Measurements from ENCODE around the gene STBD1.
"Not testable (repeated sequence)": the region's sequence is repeated elsewhere in the genome, so short reads cannot be mapped to it uniquely, and the experiment has no call there.

Gene STBD1

GRCh38 chr4:76287811-76288210 is 18.7 kb upstream of the STBD1 start:
- DNase-seq: not testable (repeated sequence)

DNA sequence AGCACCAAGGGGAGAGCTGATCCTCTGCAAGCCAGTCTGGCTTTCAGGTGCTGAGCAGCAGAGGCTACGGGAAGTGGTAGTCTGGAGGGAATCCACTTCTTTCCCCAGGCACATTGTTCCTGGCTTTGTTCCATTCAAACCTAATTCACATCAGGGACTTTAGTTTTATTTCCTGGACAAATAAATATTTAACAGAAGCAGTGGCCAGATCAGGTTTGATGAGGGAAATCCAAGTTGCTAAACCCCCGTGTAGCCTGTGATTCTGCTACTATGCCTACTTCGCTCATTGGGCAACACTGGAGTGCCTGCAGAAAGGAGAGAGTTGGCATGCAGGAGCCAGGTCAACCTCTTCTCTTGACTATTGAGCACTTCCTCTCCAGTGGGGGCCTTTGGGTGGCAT is 13.8 kb upstream of the STBD1 start:
- no peak for DNase-seq

DNA sequence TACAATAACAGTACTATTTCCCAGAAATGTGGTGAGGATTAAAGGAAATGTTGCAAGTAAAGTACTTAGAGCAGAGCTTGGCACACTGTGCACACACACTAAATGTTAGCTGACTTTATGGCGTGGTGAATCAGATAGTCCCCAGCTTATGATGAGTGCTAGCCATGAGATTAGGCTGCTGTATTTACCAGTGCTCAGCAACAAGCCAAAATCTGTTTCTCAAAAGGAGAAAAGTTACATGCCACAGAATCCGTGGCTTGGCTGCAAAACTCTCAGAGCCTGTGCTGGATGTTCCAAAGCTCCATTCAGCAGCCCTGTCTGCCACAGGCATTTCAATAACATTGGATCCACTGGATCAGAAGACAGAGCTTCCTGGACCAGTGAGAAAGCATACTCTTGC is 12.8 kb upstream of the STBD1 start:
- DNase-seq: no peak

DNA sequence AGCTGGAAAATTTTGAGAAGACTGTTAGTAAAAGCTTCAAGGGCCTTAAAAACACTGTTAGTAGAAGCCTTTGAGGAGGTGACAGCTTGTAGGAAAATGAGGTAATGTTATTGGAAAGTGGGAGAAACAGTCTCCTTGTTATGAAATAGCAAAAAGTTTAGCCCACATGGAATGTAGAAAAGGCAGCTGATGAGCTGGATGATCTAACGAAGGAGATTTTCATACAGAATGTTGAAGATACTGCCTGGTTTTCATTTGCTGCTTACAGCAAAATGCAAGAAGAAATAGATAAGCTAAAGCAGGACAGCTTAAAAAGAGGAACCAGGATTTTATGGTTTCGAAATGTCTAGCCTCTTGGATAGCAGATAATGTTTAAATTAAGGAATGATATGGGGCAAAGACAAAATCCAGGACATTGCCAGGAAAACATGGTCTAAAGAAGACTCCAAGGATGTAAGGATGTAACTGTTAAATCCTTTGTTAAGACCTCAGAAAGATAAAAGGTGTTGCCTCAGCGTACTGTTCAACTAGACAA is 10.2 kb upstream of the STBD1 start:
- DNase-seq: no peak

GRCh38 chr4:76298227-76298626 is 8.3 kb upstream of the STBD1 start:
- DNase-seq: no peak

- no peak for DNase-seq
Observed at GRCh38 chr4:76300012-76300411, 6.5 kb upstream of the STBD1 start.

DNA sequence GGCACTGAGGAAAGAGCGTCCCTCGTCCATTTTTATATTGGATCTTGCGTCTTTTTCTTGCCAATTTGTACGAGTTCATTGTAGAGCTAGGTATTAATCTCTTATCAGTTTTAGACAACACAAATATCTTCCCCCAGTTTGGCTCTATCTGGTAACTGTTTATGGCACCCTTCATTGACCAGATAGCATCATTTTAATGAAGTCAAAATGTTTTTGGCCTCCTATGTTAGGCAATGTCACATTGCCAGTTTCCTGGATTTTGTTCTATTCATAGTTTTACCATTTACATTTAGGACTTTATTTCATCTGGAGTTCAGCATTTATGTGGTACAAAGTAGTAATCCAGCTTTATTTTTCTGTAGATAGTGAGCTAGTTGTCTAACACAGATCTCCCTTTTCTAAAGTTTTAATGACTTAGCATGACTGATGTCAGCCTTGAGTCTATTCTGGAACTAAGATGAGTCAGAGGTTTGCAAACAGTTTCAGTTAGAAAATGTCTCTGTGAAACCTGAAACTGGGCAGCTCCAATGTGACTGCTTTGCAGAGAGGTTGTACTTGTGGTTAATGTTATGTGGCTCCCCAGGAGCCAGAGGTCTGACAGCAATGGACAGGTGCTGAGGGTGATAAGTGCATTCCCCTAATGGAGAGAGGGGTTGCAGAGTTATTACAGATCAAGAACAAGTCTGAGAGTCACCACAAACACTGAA is 5.3 kb upstream of the STBD1 start:
- DNase-seq: no peak

DNA sequence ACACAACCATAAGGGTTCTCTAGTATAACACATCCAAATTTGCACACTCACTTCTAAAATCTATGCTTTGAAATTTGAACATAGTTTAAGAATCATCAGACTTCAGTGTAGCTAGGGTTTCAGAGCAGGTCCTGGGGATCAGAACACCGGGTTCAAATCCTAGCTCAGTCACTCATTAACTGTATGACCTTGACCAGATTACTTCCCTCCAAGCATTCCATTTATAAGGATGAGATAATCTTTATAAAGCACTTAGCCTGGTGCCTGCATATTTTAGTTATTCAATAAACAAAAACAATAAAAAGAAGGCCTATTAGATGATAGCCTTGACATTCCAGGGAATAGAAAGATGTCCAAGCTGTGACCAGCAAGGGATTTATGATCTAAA is 4.8 kb upstream of the STBD1 start:
- no peak for DNase-seq

GRCh38 chr4:76302826-76303438 is 3.6 kb upstream of the STBD1 start:
- no peak for DNase-seq

- DNase-seq: no peak
Observed at GRCh38 chr4:76305033-76305687, 1.4 kb upstream of the STBD1 start.

DNA sequence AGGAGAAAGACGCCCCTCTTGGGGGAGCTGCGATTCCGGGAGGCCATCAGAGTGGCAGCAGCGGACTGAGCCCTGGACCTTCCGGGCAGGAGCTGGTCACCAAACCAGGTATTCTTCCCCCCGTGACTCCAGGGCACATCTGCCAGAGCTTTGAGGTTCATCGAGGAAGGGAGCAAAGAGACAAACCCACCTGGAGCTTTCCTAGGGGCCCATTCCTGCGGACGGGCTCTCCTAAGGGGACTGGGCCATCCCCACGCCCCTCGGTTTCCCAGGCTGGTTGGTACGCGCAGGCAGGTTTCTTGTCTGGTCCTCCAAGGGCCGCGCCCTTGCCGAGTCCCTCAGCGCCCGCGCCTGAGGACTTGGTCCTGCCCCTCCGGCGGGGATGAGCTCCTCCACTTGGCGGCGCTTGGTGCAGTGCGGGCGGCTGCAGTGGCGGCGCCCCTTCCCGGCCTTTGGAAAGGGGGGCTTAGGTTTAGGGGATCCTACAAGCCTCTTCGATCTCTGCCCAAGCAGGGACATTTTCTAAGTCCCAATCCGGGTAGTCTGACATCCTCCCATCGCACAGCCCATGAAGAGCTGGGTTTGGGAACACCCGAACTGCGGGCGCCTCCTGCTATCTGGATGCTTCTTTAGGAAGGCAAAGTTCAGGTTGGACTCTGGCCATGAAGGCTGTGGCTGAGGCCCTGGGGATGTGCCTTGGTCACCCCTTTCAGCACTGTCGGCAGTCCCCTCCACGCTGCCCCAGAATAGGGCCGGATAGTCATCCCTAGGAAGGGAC is 538 bp downstream of the STBD1 start:
- DNase-seq: no peak

DNA sequence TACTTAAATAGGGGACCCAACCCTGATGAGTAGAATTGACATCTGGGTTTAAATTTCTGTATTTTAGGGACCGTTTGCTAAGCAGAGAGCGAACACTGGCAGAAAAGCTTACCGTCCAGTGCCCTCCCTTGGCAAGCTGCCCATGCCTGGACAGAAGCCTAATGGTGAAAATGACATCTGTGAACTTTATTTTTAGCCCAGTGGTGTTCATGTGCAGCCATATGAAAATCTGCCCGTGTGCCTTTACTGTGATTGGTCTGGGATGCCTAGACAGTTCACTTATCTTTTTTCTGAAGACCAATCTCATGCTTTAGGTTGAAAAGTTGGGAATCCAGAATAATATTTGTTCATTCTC is 1.1 kb downstream of the STBD1 start:
- DNase-seq: no peak

DNA sequence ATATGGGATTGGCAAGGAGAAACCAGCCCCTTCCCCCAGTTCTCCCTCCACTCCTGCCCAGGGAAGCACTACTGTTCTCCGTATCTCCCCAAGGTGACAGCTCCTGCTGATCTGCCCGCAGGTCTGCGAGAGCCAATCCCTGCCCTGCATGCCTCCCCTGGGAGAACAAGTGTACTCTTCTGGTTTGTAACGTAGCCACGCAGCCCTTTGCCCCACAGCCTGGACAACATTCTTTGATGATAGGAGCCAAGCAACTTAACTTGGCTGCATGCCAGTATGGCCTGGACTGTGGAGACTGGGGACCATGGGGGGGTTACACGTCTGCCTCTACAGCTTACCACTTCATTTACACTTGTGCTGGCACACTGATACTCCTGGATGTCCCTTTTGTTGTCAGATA is 2.0 kb downstream of the STBD1 start:
- no peak for DNase-seq

GRCh38 chr4:76309939-76310550 is 3.5 kb downstream of the STBD1 start:
- DNase-seq: no peak

DNA sequence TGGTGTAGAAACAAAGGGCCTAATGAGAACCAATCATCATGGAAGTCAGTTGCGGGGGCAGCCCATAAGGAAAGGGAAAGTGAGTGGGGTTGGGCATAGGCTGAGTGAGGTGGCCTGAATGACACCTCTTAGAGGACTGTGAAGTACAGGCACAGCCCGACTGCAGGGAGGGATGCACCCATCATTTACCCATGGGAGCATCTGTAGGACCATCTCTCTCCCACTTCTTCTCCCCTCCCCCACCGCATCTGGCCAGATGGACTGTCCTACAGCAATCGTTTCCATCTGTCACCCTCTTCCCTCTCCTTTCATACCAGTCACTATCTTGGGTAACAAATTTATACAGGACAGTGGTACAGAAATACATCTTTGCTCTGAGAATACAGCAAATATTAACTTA is 4.2 kb downstream of the STBD1 start:
- no peak for DNase-seq

DNA sequence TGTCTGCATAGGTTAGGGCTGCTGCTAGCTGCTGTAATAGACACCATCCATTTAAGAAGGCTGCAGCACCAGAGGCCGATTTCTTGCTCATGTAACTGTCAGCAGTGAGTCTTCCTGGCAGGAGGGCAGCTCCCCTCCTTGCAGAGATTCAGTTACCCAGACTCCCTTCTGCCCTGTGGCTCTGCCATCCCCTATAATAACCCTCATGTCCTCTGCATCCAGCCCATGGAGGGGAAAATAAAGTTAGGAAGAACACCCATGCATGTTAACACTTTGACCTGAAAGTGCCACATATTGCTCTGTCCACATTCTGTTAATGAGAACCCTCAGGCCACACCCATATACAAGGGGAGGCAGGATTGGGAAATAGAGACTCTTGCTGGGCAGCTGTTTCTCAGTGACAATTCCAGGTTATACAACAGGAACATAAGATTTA is 5.4 kb downstream of the STBD1 start:
- no peak for DNase-seq

GRCh38 chr4:76312457-76312856 is 5.9 kb downstream of the STBD1 start:
- DNase-seq: no peak

GRCh38 chr4:76313547-76313946 is 7.0 kb downstream of the STBD1 start:
- no peak for DNase-seq

GRCh38 chr4:76315267-76315918 is 8.9 kb downstream of the STBD1 start:
- DNase-seq: no peak

DNA sequence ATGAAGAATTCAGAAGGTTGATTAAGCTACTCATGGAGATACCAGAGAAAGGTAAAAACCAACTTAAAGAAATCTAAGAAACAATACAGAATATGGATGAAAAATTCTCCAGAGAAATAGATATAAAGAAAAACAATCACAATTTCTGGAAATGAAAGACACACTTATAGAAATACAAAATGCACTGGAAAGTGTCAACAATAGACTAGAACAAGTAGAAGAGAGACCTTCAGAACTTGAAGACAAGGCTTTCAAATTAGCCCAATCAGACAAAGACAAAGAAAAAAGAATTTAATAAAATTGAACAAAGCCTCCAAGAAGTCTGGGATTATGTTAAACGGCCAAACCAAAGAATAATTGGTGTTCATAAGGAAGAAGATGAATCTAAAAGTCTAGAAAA is 9.6 kb downstream of the STBD1 start:
- no peak for DNase-seq

DNA sequence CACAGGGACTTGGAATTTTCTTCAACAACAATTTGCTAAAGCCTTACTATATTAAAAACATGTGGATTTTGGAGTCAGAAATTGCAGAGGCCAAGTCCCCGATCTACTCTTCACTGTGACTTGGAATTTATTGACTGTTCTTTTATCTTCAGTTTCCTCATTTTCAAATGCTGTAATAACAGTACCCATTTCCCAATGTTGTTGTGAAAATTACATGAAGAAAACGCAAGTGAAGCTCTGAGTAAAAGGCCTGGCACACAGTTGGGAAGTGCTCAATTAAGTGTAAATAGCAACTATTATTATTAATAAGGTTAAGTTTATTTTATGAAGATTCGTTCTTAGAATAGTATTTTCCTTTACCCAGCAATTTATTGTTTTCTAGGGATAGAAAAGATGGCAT is 15.7 kb downstream of the STBD1 start:
- DNase-seq: no peak

GRCh38 chr4:76325072-76325471 is 18.5 kb downstream of the STBD1 start:
- DNase-seq: no peak

All from activated CD4-positive, alpha-beta T cell treated with anti-CD3 and anti-CD28 coated beads, Interleukin-2, amount 50 U/mL, for 4 hours (primary cell).